HG03196 (cell line): ENCODE data around the gene FOXJ2.
"Not testable (repeated sequence)": the region's sequence is repeated elsewhere in the genome, so short reads cannot be mapped to it uniquely, and the experiment has no call there.

Source experiments
- ATAC-seq: cut with Tn5 transposase; IDR thresholded peaks from one replicate; pipeline ENCODE4 v1.9.1; 2021; ENCODE audit not compliant: unreplicated experiment

FOXJ2 gene

GRCh38 chr12:8058506-8058905, 26.0 kb downstream of the FOXJ2 start:
- ATAC-seq: no peak

- no peak for ATAC-seq
Measured at GRCh38 chr12:8064131-8064530, 31.6 kb downstream of the FOXJ2 start.

- peak; percentile 89 for ATAC-seq
Measured at GRCh38 chr12:8065991-8066594, 33.6 kb downstream of the FOXJ2 start, which contains the start of gene C3AR1. Gene C3AR1, minus strand, starts transcription at chr12:8066359. Its CDS starts 6,174 bp downstream, at chr12:8060185.

GRCh38 chr12:8069582-8069981, 37.1 kb downstream of the FOXJ2 start:
- ATAC-seq: no peak

GRCh38 chr12:8071820-8072219, 39.3 kb downstream of the FOXJ2 start:
- not testable (repeated sequence) for ATAC-seq

GRCh38 chr12:8075935-8076334, 43.4 kb downstream of the FOXJ2 start:
- ATAC-seq: no peak

GRCh38 chr12:8076366-8076765, 43.9 kb downstream of the FOXJ2 start:
- ATAC-seq: no peak

- ATAC-seq: no peak
Measured at GRCh38 chr12:8077207-8077606, 44.7 kb downstream of the FOXJ2 start.

- ATAC-seq: no peak
Measured at GRCh38 chr12:8078398-8078797, 45.9 kb downstream of the FOXJ2 start.

- ATAC-seq: no peak
Measured at GRCh38 chr12:8078916-8079315, 46.4 kb downstream of the FOXJ2 start.

- no peak for ATAC-seq
Measured at GRCh38 chr12:8080120-8080519, 47.6 kb downstream of the FOXJ2 start.

GRCh38 chr12:8081251-8081920, 48.9 kb downstream of the FOXJ2 start:
- ATAC-seq: peak; percentile 22

- ATAC-seq: no peak
Measured at GRCh38 chr12:8082808-8083100, 50.2 kb downstream of the FOXJ2 start.

GRCh38 chr12:8084351-8084750, 51.8 kb downstream of the FOXJ2 start:
- not testable (repeated sequence) for ATAC-seq

- no peak for ATAC-seq
Measured at GRCh38 chr12:8087666-8088065, 55.1 kb downstream of the FOXJ2 start.

GRCh38 chr12:8088574-8088973, 56.1 kb downstream of the FOXJ2 start:
- no peak for ATAC-seq

GRCh38 chr12:8089277-8089676, 56.8 kb downstream of the FOXJ2 start:
- ATAC-seq: not testable (repeated sequence)

- ATAC-seq: no peak
Measured at GRCh38 chr12:8089716-8090115, 57.2 kb downstream of the FOXJ2 start.

GRCh38 chr12:8093291-8093690, 60.8 kb downstream of the FOXJ2 start:
- no peak for ATAC-seq

- ATAC-seq: no peak
Measured at GRCh38 chr12:8096281-8096915, 63.9 kb downstream of the FOXJ2 start.

GRCh38 chr12:8099235-8099634, 66.7 kb downstream of the FOXJ2 start:
- no peak for ATAC-seq
